ENCODE data around the gene MTERF4.

Gene MTERF4

DNA sequence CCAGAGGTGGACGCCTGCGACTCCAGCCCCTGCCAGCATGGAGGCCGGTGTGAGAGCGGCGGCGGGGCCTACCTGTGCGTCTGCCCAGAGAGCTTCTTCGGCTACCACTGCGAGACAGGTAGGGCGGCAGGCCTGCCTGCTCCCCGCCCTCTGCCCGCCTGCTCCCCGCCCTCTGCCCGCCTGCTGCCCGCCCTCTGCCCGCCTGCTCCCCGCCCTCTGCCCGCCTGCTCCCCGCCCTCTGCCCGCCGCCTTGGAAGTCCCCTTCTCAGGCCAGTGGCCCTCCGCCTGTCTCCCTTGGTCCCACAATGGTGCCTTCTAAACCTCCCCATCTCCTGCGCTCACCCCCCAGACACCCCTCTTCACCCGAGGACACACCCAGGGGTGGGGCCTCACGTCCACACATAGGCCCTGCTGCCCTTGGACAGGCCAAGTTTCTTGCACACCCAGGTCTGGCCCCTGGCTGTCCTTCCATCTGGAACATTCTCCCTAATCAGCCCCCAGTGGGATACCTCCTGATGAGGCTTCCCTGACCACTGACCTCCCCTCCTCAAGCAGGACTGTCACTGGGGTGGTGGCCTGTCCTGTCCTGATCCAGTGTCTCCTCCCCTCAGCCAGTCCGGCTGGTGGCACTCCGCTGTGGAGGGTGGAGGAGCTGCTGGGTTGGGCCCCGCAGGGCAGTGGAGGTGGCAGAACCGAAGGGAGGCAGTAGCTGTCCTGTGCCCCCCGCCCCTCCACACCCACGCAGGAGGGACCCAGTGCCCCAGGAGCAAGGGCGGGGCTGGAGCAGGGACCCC, 37.9 kb downstream of the MTERF4 start:
- Histone ChIP-seq H3K4me3 (ENCODE audit: low read length) (no peak overlapping the region), H3K27me3 (ENCODE audit: control insufficient read depth, insufficient read depth, low read length) (no peaks in the 10 kb centered on the region), H3K9ac (ENCODE audit: low read depth, low read length) (no peak overlapping the region), H3K4me1 (ENCODE audit: control insufficient read depth, insufficient read depth, low read length) (no peaks in the 10 kb centered on the region), H3K4me2 (ENCODE audit: low read length) (no peak overlapping the region), H3K36me3 (ENCODE audit: insufficient read depth, low read length) (peaks cover 3% of the 10 kb centered on the region), H3K9me3 (replicated peaks; ENCODE audit: low read length) (no peaks in the 10 kb centered on the region)

DNA sequence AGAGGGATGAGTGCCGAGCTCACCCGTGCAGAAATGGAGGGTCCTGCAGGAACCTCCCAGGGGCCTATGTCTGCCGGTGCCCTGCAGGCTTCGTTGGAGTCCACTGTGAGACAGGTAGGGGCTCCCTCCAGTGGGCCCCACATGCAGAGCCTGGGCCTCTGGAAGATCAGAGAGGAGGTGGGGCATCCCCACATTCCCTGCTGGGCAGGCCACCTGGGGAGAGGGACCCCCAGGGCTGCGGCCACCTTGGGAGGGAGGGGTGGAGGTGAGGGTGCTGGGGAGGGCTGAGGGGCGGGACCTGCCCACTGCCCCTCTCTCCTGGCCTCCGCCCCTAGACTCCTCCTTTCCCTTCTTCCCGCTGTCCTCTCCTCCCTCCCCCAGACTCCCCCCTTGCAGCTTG, 38.5 kb downstream of the MTERF4 start:
- H3K27me3 ChIP-seq (ENCODE audit: control insufficient read depth, insufficient read depth, low read length): no peaks in the 10 kb centered on the region
- H3K4me3 ChIP-seq (ENCODE audit: low read length): no peak overlapping the region
- H3K9me3 ChIP-seq (replicated peaks; ENCODE audit: low read length): no peaks in the 10 kb centered on the region

DNA sequence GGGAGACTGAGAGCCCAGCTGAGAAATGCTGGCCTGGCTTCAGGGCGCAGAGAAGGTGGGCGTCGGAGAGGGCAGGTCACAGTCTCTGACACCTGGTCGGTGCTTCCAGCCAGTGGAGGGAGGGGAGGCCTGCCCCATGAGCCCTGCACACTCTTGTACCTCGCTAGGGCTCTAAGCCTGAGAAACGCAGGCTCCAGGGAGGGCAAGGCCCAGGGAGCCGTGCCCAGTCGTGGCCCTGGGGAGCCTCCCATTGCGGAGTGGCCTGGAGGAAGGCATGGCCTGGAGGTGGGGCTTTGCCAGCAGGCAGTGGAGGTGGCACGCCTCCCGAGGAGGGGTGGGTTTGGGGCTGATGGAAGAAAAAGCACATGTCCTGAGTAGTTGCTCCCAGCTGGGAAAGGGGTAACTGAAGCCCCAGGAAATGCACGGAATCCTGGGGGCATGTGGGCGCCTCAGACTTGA, 39.0 kb downstream of the MTERF4 start:
- H3K4me2 ChIP-seq (ENCODE audit: low read length): no peak overlapping the region
- H3K9me3 ChIP-seq (replicated peaks; ENCODE audit: low read length): no peaks in the 10 kb centered on the region
- H3K27me3 ChIP-seq (ENCODE audit: control insufficient read depth, insufficient read depth, low read length): no peaks in the 10 kb centered on the region
- no peak overlapping the region for H3K9ac ChIP-seq (ENCODE audit: low read depth, low read length)
- H3K4me3 ChIP-seq (ENCODE audit: low read length): no peak overlapping the region
- no peaks in the 10 kb centered on the region for H3K4me1 ChIP-seq (ENCODE audit: control insufficient read depth, insufficient read depth, low read length)
- no peaks in the 10 kb centered on the region for H3K36me3 ChIP-seq (ENCODE audit: insufficient read depth, low read length)

More for the DNA sequence above, 38.5 kb downstream of the MTERF4 start:
- no peak overlapping the region for H3K4me2 ChIP-seq (ENCODE audit: low read length)
- no peaks in the 10 kb centered on the region for H3K4me1 ChIP-seq (ENCODE audit: control insufficient read depth, insufficient read depth, low read length)
- H3K36me3 ChIP-seq (ENCODE audit: insufficient read depth, low read length): no peaks in the 10 kb centered on the region
- no peak overlapping the region for H3K9ac ChIP-seq (ENCODE audit: low read depth, low read length)

DNA sequence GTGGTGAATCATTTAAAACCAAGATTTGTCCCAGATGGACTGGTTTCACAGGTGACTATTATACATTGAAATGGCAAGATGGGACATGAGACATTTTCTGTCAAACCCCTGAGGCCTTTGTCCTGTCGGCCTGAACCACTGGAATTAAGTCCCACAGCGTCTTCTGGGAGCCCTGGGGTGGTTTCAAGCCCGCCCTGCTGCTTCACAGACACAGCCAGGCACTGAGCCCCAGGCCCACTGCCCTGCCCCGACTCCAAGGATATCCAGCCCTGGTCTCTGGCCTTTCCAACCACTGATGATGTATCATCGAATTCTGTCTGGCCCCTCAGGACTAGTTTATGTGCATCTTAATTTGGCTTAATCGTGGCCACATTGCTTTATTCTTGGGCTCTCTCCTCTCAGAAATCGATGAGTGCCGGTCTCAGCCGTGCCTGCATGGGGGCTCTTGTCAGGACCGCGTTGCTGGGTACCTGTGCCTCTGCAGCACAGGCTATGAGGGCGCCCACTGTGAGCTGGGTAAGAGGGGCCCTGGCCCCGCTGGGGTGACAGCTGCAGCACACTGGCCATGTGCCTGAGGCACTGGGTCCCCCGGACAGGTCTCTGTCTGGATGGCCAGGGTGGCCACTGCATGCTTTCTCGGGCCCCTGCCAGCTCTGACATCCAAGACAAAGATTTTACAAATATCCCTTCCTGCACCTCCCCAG, 39.5 kb downstream of the MTERF4 start:
- no peaks in the 10 kb centered on the region for H3K9me3 ChIP-seq (replicated peaks; ENCODE audit: low read length)
- no peaks in the 10 kb centered on the region for H3K36me3 ChIP-seq (ENCODE audit: insufficient read depth, low read length)
- no peak overlapping the region for H3K4me3 ChIP-seq (ENCODE audit: low read length)
- no peaks in the 10 kb centered on the region for H3K4me1 ChIP-seq (ENCODE audit: control insufficient read depth, insufficient read depth, low read length)
- H3K4me2 ChIP-seq (ENCODE audit: low read length): no peak overlapping the region
- H3K9ac ChIP-seq (ENCODE audit: low read depth, low read length): no peak overlapping the region
- H3K27me3 ChIP-seq (ENCODE audit: control insufficient read depth, insufficient read depth, low read length): no peaks in the 10 kb centered on the region

DNA sequence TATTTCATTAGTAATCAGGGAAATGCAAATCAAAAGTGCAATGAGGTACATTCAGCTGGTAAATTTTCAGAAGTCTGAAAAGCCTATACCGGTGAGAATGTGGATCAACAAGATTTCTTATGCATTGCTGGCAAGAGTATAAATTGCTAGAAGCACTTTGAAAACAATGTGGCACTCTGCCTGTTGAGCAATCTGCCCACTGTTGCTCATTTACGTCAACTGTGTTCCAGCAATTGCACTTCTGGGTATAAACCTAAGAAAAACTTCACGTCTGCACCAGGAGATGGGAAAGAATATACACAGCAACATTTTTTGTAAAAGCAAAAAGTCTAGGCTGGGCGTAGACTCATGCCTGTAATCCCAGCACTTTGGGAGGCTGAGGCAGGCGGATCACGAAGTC, 40.8 kb downstream of the MTERF4 start:
- Histone ChIP-seq H3K9me3 (replicated peaks; ENCODE audit: low read length) (no peaks in the 10 kb centered on the region), H3K4me2 (ENCODE audit: low read length) (no peak overlapping the region), H3K27me3 (ENCODE audit: control insufficient read depth, insufficient read depth, low read length) (no peaks in the 10 kb centered on the region), H3K36me3 (ENCODE audit: insufficient read depth, low read length) (no peaks in the 10 kb centered on the region), H3K4me3 (ENCODE audit: low read length) (no peak overlapping the region), H3K4me1 (ENCODE audit: control insufficient read depth, insufficient read depth, low read length) (no peaks in the 10 kb centered on the region), H3K9ac (ENCODE audit: low read depth, low read length) (no peak overlapping the region)

DNA sequence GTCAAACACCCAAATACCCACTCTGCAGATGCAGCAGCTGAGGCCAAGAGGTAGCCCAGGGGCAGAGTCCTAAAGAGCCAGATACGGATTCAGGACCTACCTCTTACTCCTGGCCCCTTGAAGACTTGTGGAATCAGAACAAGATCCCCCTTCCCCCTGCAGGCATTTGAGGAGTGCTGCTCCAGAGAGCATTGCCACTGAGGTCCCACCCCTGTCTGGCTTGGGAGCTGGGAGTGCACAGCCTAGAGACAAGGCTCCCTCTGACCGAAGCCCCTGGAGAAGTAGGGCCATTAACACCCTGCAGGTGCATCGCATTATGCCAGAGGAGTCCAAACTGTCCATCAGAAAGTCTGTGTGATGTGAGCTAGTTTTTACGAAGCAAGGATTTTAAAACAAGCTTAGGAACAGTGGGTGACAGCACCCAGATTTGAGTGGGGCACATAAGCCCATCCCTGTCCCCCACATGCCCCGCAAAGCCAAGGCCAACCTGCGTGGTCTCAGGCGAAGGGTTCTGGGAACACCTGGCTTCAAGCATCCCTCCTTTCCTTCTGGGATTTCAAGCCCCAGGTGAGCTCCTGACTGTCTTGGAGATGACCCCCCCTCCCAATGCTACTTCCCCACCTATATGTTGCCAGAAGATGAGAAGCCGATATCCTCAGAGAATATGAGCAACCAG, 48.4 kb downstream of the MTERF4 start:
- Histone ChIP-seq H3K9ac (ENCODE audit: low read depth, low read length) (no peak overlapping the region), H3K4me2 (ENCODE audit: low read length) (no peak overlapping the region), H3K36me3 (ENCODE audit: insufficient read depth, low read length) (peaks cover 34% of the 10 kb centered on the region), H3K27me3 (ENCODE audit: control insufficient read depth, insufficient read depth, low read length) (no peaks in the 10 kb centered on the region), H3K9me3 (replicated peaks; ENCODE audit: low read length) (no peaks in the 10 kb centered on the region), H3K4me3 (ENCODE audit: low read length) (no peak overlapping the region), H3K4me1 (ENCODE audit: control insufficient read depth, insufficient read depth, low read length) (no peaks in the 10 kb centered on the region)

DNA sequence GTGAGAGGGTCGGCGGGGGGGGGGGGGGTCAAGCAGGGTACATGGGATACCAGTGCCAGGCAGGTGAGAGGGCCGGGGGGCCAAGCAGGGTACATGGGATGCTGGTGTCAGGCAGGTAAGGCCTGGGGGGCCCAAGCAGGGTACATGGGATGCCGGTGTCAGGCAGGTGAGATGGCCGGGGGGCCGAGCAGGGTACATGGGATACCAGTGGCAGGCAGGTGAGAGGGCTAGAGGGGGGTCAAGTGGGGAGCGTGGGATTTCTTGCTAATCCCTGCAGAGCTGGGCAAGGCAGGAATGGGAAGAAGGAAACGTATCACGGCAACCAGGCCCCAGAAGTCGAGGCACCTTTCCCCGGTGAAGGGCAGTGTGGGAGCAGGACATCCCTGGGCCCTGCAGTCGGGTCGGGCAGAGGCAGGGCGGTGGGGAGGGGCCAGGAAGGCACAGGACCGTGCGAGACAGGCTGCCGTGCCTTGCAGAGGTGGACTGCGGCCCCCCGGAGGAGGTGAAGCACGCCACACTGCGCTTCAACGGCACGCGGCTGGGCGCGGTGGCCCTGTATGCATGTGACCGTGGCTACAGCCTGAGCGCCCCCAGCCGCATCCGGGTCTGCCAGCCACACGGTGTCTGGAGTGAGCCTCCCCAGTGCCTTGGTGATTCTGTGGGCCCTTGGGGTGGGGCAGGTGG, 49.3 kb downstream of the MTERF4 start:
- Histone ChIP-seq H3K4me3 (ENCODE audit: low read length) (no peak overlapping the region), H3K4me1 (ENCODE audit: control insufficient read depth, insufficient read depth, low read length) (no peaks in the 10 kb centered on the region), H3K4me2 (ENCODE audit: low read length) (no peak overlapping the region), H3K9me3 (replicated peaks; ENCODE audit: low read length) (no peaks in the 10 kb centered on the region), H3K27me3 (ENCODE audit: control insufficient read depth, insufficient read depth, low read length) (no peaks in the 10 kb centered on the region), H3K36me3 (ENCODE audit: insufficient read depth, low read length) (peaks cover 34% of the 10 kb centered on the region), H3K9ac (ENCODE audit: low read depth, low read length) (no peak overlapping the region)

DNA sequence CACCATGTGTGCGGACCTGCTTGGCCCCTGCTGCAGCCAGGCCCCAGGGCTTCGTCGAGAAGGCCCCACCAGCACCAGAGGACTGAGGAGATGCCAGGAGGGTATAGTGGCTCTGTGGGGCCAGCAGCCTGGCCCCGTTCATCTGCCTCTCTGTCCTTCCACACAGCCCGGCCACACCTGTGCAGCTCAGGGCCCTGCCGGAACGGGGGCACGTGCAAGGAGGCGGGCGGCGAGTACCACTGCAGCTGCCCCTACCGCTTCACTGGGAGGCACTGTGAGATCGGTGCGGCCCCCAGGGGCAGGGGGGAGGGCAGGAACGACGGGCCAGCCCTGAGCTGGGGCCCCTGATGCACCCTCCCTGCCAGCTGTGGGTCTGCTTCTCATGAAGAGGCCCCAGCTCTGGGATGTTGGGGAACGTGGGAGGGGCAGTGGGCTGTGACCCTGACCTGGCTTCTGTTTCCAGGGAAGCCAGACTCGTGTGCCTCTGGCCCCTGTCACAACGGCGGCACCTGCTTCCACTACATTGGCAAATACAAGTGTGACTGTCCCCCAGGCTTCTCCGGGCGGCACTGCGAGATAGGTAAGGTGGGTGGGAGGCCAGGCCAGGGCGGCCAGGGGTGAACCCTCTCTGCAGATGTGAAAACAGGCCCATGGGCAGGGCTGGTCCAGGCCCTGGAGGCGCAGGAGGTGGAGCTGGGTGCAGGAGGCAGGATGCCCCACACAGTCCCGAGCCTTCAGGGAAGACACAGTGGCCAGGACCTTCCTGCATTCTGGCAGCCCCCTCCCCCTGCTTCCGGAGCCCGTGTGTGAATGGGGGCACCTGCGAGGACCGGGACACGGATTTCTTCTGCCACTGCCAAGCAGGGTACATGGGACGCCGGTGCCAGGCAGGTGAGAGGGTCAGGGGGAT, 50.3 kb downstream of the MTERF4 start:
- Histone ChIP-seq H3K9ac (ENCODE audit: low read depth, low read length) (no peak overlapping the region), H3K4me3 (ENCODE audit: low read length) (no peak overlapping the region), H3K36me3 (ENCODE audit: insufficient read depth, low read length) (peaks cover 34% of the 10 kb centered on the region), H3K9me3 (replicated peaks; ENCODE audit: low read length) (no peaks in the 10 kb centered on the region), H3K4me1 (ENCODE audit: control insufficient read depth, insufficient read depth, low read length) (no peaks in the 10 kb centered on the region), H3K27me3 (ENCODE audit: control insufficient read depth, insufficient read depth, low read length) (no peaks in the 10 kb centered on the region), H3K4me2 (ENCODE audit: low read length) (no peak overlapping the region)

DNA sequence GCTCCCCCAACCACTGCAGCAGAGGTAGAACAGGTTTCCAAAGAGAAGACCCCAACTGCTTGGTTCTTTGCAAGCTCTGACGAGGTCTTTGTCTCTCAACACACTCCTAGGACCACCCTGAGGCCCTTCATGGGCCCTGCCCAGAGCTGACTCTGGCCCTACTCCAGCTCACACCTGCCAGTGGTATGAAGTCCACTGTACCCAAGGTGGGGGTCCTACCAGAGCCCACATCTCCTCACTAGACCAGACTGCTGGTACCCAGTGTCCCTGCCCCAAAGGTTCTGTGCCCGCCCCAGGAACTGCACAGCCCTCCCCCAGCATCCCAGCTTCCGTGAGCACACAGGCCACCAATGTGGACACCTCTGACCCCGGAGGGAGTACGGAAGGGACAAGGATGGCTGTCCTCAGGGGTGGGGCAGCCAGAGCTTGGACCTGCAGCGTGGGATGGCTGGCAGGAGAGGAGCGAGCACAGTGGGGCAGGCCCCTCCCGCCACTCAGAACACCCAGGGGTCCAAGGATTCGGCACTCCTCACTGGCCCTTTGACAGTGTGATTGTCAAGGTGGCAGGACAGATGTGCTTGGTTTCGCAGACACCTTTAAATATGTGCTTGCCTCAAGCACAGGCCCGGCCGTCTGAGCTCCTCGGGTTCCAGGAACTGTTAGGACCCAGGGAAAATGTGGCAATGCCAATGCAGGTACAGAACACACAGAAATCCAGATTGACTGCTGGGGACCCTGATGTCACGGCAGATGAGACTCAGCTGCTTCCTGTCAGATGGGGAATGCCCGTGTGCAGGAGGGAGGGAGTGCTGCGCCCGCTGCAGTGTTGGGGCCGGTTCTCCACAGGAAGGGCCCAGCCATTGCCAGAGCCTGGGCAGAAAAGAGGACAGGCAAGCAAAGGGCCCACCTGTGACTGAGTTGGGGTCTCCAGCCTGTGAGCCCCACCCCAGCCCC, 51.2 kb downstream of the MTERF4 start:
- no peaks in the 10 kb centered on the region for H3K27me3 ChIP-seq (ENCODE audit: control insufficient read depth, insufficient read depth, low read length)
- peaks cover 34% of the 10 kb centered on the region for H3K36me3 ChIP-seq (ENCODE audit: insufficient read depth, low read length)
- H3K4me3 ChIP-seq (ENCODE audit: low read length): no peak overlapping the region
- no peak overlapping the region for H3K4me2 ChIP-seq (ENCODE audit: low read length)
- H3K9me3 ChIP-seq (replicated peaks; ENCODE audit: low read length): no peaks in the 10 kb centered on the region
- no peaks in the 10 kb centered on the region for H3K4me1 ChIP-seq (ENCODE audit: control insufficient read depth, insufficient read depth, low read length)
- no peak overlapping the region for H3K9ac ChIP-seq (ENCODE audit: low read depth, low read length)
